A549 (cell line): ENCODE measurements around the gene DPEP1. TPM values are rescaled to one million over a fixed set of nuclear protein-coding genes. Genes with fewer than 3 reads are reported as not detected.
A peak's percentile ranks its signal among the peaks of the same experiment; 100 is the strongest.

Source experiments
- ATAC-seq, 2 experiments: fragments of 200-7000 bp in 1 of 2; fragments of >200 bp in 1 of 2; cut with Nextera tagmentation in 1 of 2; cut with Tn5 transposase in 1 of 2; 3 replicates each; pipeline versions ENCODE4 v1.8.0 to v1.9.1; 2018 to 2020; ENCODE audit warnings: mild to moderate bottlenecking in 1 of 2, moderate library complexity in 1 of 2
- CTCF ChIA-PET: fragments of 300-600 bp; sonication (Branson Sonifier 250); formaldehyde crosslinking; extraction: SDS; loops from one replicate; lab custom pipeline; 2021; ENCODE audit warnings: antibody characterized with exemption, inconsistent platforms; lab: Yijun Ruan, JAX
- POLR2A ChIA-PET: fragments of 350-600 bp; formaldehyde crosslinking; extraction: SDS; loops from one replicate; lab custom pipeline; 2021; ENCODE audit warnings: antibody characterized with exemption, inconsistent platforms; lab: Yijun Ruan, JAX
- DNase-seq, 2 experiments: peaks; one replicate each; pipeline versions ENCODE4 v3.0.0 to v3.0.0-alpha.2; 2011 to 2016; ENCODE audit warnings: low read depth in 1 of 2, low spot score in 1 of 2
- FAIRE-seq: peaks from 2 replicates; lab custom pipeline; 2011; peaks lifted over from hg19 to GRCh38; lab: Jason Lieb, UNC
- H3K27ac ChIP-seq, 2 experiments: fragments of >200 bp; sonication (Bioruptor Twin); formaldehyde crosslinking; 3 replicates each; pipeline ENCODE4 v1.5.1; 2016 to 2017
- H3K4me1 ChIP-seq: fragments of >200 bp; sonication (Bioruptor Twin); formaldehyde crosslinking; 3 replicates; pipeline ENCODE4 v1.6.1; 2016
- H3K4me2 ChIP-seq: fragments of >200 bp; sonication (Bioruptor Twin); formaldehyde crosslinking; 3 replicates; pipeline ENCODE4 v1.6.1; 2016
- H3K4me3 ChIP-seq: fragments of >200 bp; sonication (Bioruptor Twin); formaldehyde crosslinking; 3 replicates; pipeline ENCODE4 v1.5.1; 2016
- H3K9me3 ChIP-seq: fragments of >200 bp; sonication (Bioruptor Twin); formaldehyde crosslinking; 3 replicates; pipeline ENCODE4 v1.6.1; 2016
- BHLHE40 ChIP-seq: IDR thresholded peaks from 2 replicates; pipeline ENCODE4 v1.6.1; 2012; ENCODE audit warnings: low read depth, low read length, inconsistent platforms
- CBX2 ChIP-seq: fragments of 200-600 bp; sonication (generic); IDR thresholded peaks from 2 replicates; pipeline ENCODE4 v1.6.1; 2016; ENCODE audit warnings: low read depth, mild to moderate bottlenecking, borderline replicate concordance
- CEBPB ChIP-seq, 2 experiments: fragments of >200 bp in 1 of 2; sonication (Bioruptor Twin) in 1 of 2; formaldehyde crosslinking in 1 of 2; IDR thresholded peaks; 2 replicates each; pipeline ENCODE4 v1.6.1; 2012 to 2016
- EP300 ChIP-seq, 2 experiments: fragments of >200 bp; sonication (Bioruptor Twin); formaldehyde crosslinking; IDR thresholded peaks; 2 replicates in 1 of 2; 3 replicates in 1 of 2; pipeline ENCODE4 v1.6.1; 2016 to 2017
- ESRRA ChIP-seq: fragments of 150-350 bp; IDR thresholded peaks from 2 replicates; pipeline ENCODE4 v1.6.1; 2014; ENCODE audit warnings: mild to moderate bottlenecking, low read length, borderline replicate concordance
- GATA3 ChIP-seq: IDR thresholded peaks from 2 replicates; pipeline ENCODE4 v1.6.1; 2012; ENCODE audit warnings: borderline replicate concordance
- HEYL ChIP-seq: fragments of 250-450 bp; sonication (Bioruptor Pico); IDR thresholded peaks from 2 replicates; pipeline ENCODE4 v1.8.0; 2021; ENCODE audit warnings: mild to moderate bottlenecking, moderate library complexity
- HOXA7 ChIP-seq: fragments of 250-450 bp; sonication (Bioruptor Pico); IDR thresholded peaks from 2 replicates; pipeline ENCODE4 v1.5.0; 2020; ENCODE audit warnings: mild to moderate bottlenecking, moderate library complexity
- NPAS2 ChIP-seq: fragments of 250-450 bp; sonication (Bioruptor Pico); IDR thresholded peaks from 2 replicates; pipeline ENCODE4 v1.8.0; 2022; ENCODE audit warnings: mild to moderate bottlenecking, moderate library complexity, borderline replicate concordance
- RARB ChIP-seq: fragments of 250-450 bp; sonication (Bioruptor Pico); IDR thresholded peaks from 2 replicates; pipeline ENCODE4 v1.8.0; 2021; ENCODE audit warnings: mild to moderate bottlenecking, moderate library complexity
- RCOR1 ChIP-seq: fragments of 150-350 bp; IDR thresholded peaks from 2 replicates; pipeline ENCODE4 v1.6.1; 2014; ENCODE audit warnings: antibody characterized with exemption, low read length, low read depth
- SMC3 ChIP-seq: fragments of >200 bp; sonication (Bioruptor Twin); formaldehyde crosslinking; IDR thresholded peaks from 3 replicates; pipeline ENCODE4 v1.6.1; 2018; ENCODE audit warnings: inconsistent platforms
- TFCP2L1 ChIP-seq: fragments of 250-450 bp; sonication (Bioruptor Pico); IDR thresholded peaks from 2 replicates; pipeline ENCODE4 v1.5.0; 2021; ENCODE audit warnings: mild to moderate bottlenecking
- ZNF302 ChIP-seq: fragments of 250-450 bp; sonication (Bioruptor Pico); IDR thresholded peaks from 2 replicates; pipeline ENCODE4 v1.9.0; 2021; ENCODE audit warnings: inconsistent platforms, mild to moderate bottlenecking, moderate library complexity
- WGBS: methylation state at CpG from one replicate; pipeline ENCODE4 v1.1.6; 2017; ENCODE audit errors: missing lambda C conversion rate; 5-methylcytosine and 5-hydroxymethylcytosine counted together
- polyA plus RNA-seq, 4 experiments: library from polyadenylated mRNA; depleted of rRNA in 3 of 4; stranded (reverse); fragments of >200 nt; fragmentation: RNase III in 1 of 4; extraction: RNeasy Plus Mini Kit Qiagen cat#74134 plus additional on column Dnase treatment in 1 of 4; gene quantifications; 2 replicates in 3 of 4; 3 replicates in 1 of 4; pipeline ENCODE4 v1.2.3, GENCODE V29; 2011 to 2017
- TF ChIP-seq, protein P1 (sequence below): fragments of >200 bp; sonication (Bioruptor Twin); formaldehyde crosslinking; IDR thresholded peaks from 3 replicates; pipeline ENCODE4 v1.6.1; 2016
- TF ChIP-seq, protein P2 (sequence below): fragments of >200 bp; sonication (Bioruptor Twin); formaldehyde crosslinking; IDR thresholded peaks from 3 replicates; pipeline ENCODE4 v1.5.1; 2016
- TF ChIP-seq, protein P3 (sequence below): IDR thresholded peaks from 2 replicates; pipeline ENCODE4 v1.6.1; 2012; ENCODE audit warnings: low read depth, borderline replicate concordance
- TF ChIP-seq, protein P4 (sequence below): fragments of >200 bp; sonication (Bioruptor Twin); formaldehyde crosslinking; IDR thresholded peaks from 2 replicates; pipeline ENCODE4 v1.6.1; 2016

DPEP1 gene
- polyA plus RNA-seq, 2 of the 4 experiments (the other 2 are of a cell fraction): 1.3 to 1.5 TPM

DNA sequence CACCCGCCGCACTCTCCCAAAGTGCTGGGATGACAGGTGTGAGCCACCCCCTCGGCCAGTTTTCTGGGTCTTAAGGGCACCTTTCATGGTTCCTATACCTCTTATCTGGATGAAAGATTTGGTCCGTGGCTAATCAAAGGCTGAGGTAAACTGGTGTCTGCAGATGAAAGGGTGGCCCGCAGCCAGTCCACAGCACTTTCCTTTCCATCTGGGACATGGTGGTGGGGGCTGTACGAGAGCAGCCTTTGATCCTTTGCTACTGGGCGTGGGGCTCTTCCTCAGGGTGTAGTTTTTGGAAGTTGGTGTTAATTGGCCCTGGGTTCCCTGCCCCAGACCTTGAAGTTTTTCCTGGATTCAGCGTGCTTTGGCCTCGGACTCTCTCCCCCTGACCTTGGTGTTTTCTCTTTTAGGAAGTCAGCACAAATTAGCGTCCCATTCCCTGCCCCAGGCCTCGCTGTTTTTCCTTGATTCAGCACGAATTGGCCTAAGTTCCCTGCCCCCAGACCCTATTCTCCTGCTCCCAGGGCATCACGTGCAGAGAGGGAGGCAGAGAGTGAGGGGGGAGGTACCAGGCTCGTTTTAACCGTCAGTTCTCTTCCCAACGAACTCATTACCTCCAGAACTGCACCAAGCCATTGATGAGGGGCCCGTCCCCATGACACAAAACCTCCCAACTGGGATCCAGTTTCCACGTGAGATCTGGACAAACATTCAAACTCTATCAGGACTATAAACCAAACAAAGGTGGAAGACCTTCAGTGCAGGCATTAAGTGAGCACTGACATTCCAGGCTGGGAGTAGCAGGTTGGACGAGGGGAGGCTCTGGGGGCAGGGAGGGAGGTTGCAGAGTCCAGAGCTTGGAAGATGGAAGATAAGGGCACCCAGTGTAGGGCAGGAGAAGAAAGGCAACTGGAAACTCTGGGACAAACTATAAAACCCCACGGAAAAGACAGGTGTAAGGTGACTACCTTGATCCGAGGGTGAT lies 11.6 kb downstream of the DPEP1 start:
- FAIRE-seq (no peak), DNase-seq (no peak), ATAC-seq (no peak)
- Histone ChIP-seq H3K4me2 (no peak overlapping the region), H3K4me1 (peaks cover 6% of the 10 kb centered on the region), H3K9me3 (peaks cover 5% of the 10 kb centered on the region; the same call in 1 of the 3 replicates), H3K27ac (0 out of 6 replicates have a peak overlapping the region, but pooled peaks of 1 of the 2 experiments have one; percentile 10), H3K4me3 (no peak overlapping the region)
- POLR2A ChIA-PET: no interaction called here
- CTCF ChIA-PET: interaction anchor here (0.6 to 11.1 kb wide), 2 partner anchors 10 to 103 kb away, joined by 3 to 143 read pairs; partner anchors contain the start of gene DPEP1
- TF ChIP-seq BHLHE40: no peak
- TF ChIP-seq HOXA7 (CRISPR knock-in tag): no peak
- no peak for TF ChIP-seq RARB (CRISPR knock-in tag)
- TF ChIP-seq CBX2: no peak
- no peak for TF ChIP-seq ZNF302
- no peak for TF ChIP-seq HEYL (CRISPR knock-in tag)
- no peak for TF ChIP-seq TFCP2L1 (CRISPR knock-in tag)
- 63% methylated on average over 21 of the region's 21 CpGs for WGBS

DNA sequence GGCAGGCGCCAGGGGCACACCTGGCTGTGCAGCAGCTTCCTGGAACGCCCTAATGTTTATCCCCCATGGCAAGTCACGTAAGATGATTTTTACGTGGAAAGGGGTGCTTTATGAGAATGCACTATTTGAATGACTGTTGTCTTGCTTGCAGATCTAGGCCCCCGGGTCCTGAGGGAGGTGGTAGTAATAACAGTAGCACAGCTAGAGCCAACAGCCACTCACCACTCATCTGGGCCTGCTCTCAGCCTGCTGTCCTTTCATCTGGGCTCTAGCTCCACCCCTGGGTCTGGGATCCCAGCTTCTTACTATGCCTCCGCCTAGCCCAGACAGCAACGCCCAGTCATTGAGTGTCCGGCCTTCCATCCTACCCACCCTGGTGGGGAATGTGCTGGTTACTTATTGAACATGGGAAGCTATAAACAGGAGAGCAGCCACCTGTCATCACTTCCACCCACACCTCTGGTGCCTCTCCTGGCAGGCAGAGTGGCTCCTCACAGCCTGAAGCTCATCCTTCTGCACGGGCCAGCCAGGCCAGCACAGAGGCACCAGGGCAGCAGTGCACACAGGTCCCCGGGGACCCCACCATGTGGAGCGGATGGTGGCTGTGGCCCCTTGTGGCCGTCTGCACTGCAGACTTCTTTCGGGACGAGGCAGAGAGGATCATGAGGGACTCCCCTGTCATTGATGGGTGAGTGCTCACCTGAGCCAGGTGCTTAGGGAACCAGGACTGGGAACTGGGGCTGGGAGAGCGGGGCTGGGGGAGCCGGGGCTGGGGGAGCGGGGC lies 16.6 kb downstream of the DPEP1 start:
- TF ChIP-seq RCOR1 (no peak), NPAS2 (CRISPR knock-in tag) (no peak), EP300 (IDR thresholded peaks at IDR 0.05) (no peak), ESRRA (no peak), CEBPB (IDR thresholded peaks at IDR 0.05) (no peak), GATA3 (no peak), SMC3 (no peak)
- TF ChIP-seq, protein P1, sequence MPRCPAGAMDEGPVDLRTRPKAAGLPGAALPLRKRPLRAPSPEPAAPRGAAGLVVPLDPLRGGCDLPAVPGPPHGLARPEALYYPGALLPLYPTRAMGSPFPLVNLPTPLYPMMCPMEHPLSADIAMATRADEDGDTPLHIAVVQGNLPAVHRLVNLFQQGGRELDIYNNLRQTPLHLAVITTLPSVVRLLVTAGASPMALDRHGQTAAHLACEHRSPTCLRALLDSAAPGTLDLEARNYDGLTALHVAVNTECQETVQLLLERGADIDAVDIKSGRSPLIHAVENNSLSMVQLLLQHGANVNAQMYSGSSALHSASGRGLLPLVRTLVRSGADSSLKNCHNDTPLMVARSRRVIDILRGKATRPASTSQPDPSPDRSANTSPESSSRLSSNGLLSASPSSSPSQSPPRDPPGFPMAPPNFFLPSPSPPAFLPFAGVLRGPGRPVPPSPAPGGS: no peak
- TF ChIP-seq, protein P2, sequence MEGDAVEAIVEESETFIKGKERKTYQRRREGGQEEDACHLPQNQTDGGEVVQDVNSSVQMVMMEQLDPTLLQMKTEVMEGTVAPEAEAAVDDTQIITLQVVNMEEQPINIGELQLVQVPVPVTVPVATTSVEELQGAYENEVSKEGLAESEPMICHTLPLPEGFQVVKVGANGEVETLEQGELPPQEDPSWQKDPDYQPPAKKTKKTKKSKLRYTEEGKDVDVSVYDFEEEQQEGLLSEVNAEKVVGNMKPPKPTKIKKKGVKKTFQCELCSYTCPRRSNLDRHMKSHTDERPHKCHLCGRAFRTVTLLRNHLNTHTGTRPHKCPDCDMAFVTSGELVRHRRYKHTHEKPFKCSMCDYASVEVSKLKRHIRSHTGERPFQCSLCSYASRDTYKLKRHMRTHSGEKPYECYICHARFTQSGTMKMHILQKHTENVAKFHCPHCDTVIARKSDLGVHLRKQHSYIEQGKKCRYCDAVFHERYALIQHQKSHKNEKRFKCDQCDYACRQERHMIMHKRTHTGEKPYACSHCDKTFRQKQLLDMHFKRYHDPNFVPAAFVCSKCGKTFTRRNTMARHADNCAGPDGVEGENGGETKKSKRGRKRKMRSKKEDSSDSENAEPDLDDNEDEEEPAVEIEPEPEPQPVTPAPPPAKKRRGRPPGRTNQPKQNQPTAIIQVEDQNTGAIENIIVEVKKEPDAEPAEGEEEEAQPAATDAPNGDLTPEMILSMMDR: no peak
- TF ChIP-seq, protein P3, sequence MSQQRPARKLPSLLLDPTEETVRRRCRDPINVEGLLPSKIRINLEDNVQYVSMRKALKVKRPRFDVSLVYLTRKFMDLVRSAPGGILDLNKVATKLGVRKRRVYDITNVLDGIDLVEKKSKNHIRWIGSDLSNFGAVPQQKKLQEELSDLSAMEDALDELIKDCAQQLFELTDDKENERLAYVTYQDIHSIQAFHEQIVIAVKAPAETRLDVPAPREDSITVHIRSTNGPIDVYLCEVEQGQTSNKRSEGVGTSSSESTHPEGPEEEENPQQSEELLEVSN: no peak
- TF ChIP-seq, protein P4, sequence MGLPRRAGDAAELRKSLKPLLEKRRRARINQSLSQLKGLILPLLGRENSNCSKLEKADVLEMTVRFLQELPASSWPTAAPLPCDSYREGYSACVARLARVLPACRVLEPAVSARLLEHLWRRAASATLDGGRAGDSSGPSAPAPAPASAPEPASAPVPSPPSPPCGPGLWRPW: no peak
- FAIRE-seq (no peak), DNase-seq (no peak), ATAC-seq (no peak)
- H3K9me3 ChIP-seq: peaks cover 6% of the 10 kb centered on the region; the same call in 1 of the 3 replicates
- H3K4me3 ChIP-seq: no peak overlapping the region
- H3K4me2 ChIP-seq: no peak overlapping the region
- CTCF ChIA-PET: interaction anchor here (0.7 to 11.1 kb wide), 5 partner anchors 11 to 70 kb away, joined by 3 to 143 read pairs (median 5); partner anchors contain the start of gene DPEP1
- H3K4me1 ChIP-seq: peaks cover 27% of the 10 kb centered on the region
- WGBS: 87% methylated on average over 10 of the region's 17 CpGs
- H3K27ac ChIP-seq: 0 out of 6 replicates have a peak overlapping the region, but pooled peaks of 1 of the 2 experiments have one; percentile 20
- POLR2A ChIA-PET: no interaction called here
